Measurements from ENCODE around the gene PDIA5. TPM values are rescaled to one million over a fixed set of nuclear protein-coding genes. Genes with fewer than 3 reads are reported as not detected.

The PDIA5 gene
- total RNA-seq, 1 experiment from 2014 or later = 50.8 TPM

GRCh38 chr3:123027292-123028232, 39.3 kb upstream of the PDIA5 start, which contains the start of gene SEMA5B:
TSS of gene SEMA5B (minus strand) at chr3:123027763. CDS start at chr3:122961263, 66,500 bp downstream.
- CTCF ChIA-PET = interaction anchor here (0.7 to 2.4 kb wide), 4 partner anchors 87 to 867 kb away, joined by 3 to 5 read pairs (median 4); no protein-coding TSS in a partner anchor
- POLR2A ChIA-PET = no interaction called here
- no peaks in the 10 kb centered on the region for H3K36me3 ChIP-seq (ENCODE audit: control insufficient read depth in 1 of 2, insufficient read depth in 2 of 2, low read length in 2 of 2)
- H3K9me2 ChIP-seq (ENCODE audit: insufficient read depth) = no peaks in the 10 kb centered on the region
- H4K20me1 ChIP-seq (ENCODE audit: insufficient read depth) = no peaks in the 10 kb centered on the region
- DNase-seq (ENCODE audit: low read depth, low spot score) (no peak), ATAC-seq (peak; percentile 79)
- RAD21 ChIA-PET (ENCODE audit: low non-redundant PET in 1 of 2, low total read pairs in 2 of 2, uncharacterized antibody in 2 of 2, unreplicated experiment in 2 of 2) = interaction anchor here in 1 of 2 experiments (0.6 kb wide), 2 partner anchors 232 to 269 kb away, joined by 3 to 7 read pairs; no protein-coding TSS in a partner anchor
- peaks cover 24% of the 10 kb centered on the region; the same call in 1 of the 2 replicates for H3K27me3 ChIP-seq (ENCODE audit: insufficient read depth, low read length)
- peak within 1 kb of the TSS; percentile 27 for H3K9ac ChIP-seq (ENCODE audit: low read length)
- peak within 1 kb of the TSS; percentile 85 for H2AFZ ChIP-seq (ENCODE audit: low read depth, low read length, poor library complexity, severe bottlenecking)
- no peaks in the 10 kb centered on the region for H3K79me2 ChIP-seq (ENCODE audit: insufficient read depth, low read length)
- TF ChIP-seq REST (IDR thresholded peaks at IDR 0.05; ENCODE audit: low read depth) (no peak), CTCF (IDR thresholded peaks at IDR 0.05 in 2 of 3, conservative IDR thresholded peaks at IDR 0.05 in 1 of 3; ENCODE audit: borderline replicate concordance in 1 of 3, insufficient read depth in 1 of 3, low read depth in 2 of 3, low read length in 2 of 3) (peak in 2 of 3 experiments; percentile 28 to 34; a peak in 3 of 6 replicates), RAD21 (IDR thresholded peaks at IDR 0.05; ENCODE audit: low read depth) (peak; percentile 14; the same call in 1 of the 2 replicates)
- H3K4me2 ChIP-seq (ENCODE audit: low read length) = peak within 1 kb of the TSS; percentile 84
- no peaks in the 10 kb centered on the region for H3K9me3 ChIP-seq (ENCODE audit: control insufficient read depth in 1 of 2, insufficient read depth in 1 of 2, low read depth in 1 of 2, low read length in 2 of 2)
- peak within 1 kb of the TSS; percentile 40 to 58 for H3K4me3 ChIP-seq (replicated peaks in 1 of 2; ENCODE audit: low read depth in 1 of 2, low read length in 2 of 2)
- intact Hi-C loops (cut with micrococcal nuclease) = loop anchor here (1.0 to 5.0 kb wide), 5 partner anchors 85 to 1480 kb away; partner anchors contain the start of gene POLQ
- BruUV-seq (replicated peaks) = no TSS peak
- no peak within 1 kb of the TSS; the same call in 1 of the 2 replicates for H3K27ac ChIP-seq (ENCODE audit: low read depth, low read length)
- H3K4me1 ChIP-seq (ENCODE audit: control insufficient read depth in 1 of 2, insufficient read depth in 2 of 2, low read length in 2 of 2) = peaks cover 4 to 16% of the 10 kb centered on the region in 2 experiments; a peak in 3 of 4 replicates

Measured in HCT116 (cell line).